Ishikawa (cell line): ENCODE measurements around the gene NOS2.

ENCODE experiments used
- CEBPB ChIP-seq: IDR thresholded peaks from 2 replicates; pipeline ENCODE4 v1.6.1; 2012
- CREB1 ChIP-seq: IDR thresholded peaks from 2 replicates; pipeline ENCODE4 v1.6.1; 2012; ENCODE audit warnings: low read depth
- EGR1 ChIP-seq: IDR thresholded peaks from 2 replicates; pipeline ENCODE4 v1.6.1; 2012
- EP300 ChIP-seq: IDR thresholded peaks from 2 replicates; pipeline ENCODE4 v1.6.1; 2012; ENCODE audit warnings: borderline replicate concordance
- FOXM1 ChIP-seq: IDR thresholded peaks from 2 replicates; pipeline ENCODE4 v1.6.1; 2012; ENCODE audit warnings: low read depth, borderline replicate concordance
- MAX ChIP-seq: IDR thresholded peaks from 2 replicates; pipeline ENCODE4 v1.6.1; 2012
- NFIC ChIP-seq: IDR thresholded peaks from 2 replicates; pipeline ENCODE4 v1.6.1; 2012
- RAD21 ChIP-seq: IDR thresholded peaks from 2 replicates; pipeline ENCODE4 v1.6.1; 2012; ENCODE audit warnings: low read depth
- TAF1 ChIP-seq: IDR thresholded peaks from 2 replicates; pipeline ENCODE4 v1.6.1; 2012; ENCODE audit warnings: low read depth, mild to moderate bottlenecking
- TCF12 ChIP-seq: IDR thresholded peaks from 2 replicates; pipeline ENCODE4 v1.6.1; 2012; ENCODE audit warnings: low read depth
- TEAD4 ChIP-seq: IDR thresholded peaks from 2 replicates; pipeline ENCODE4 v1.6.1; 2012
- USF1 ChIP-seq: IDR thresholded peaks from 2 replicates; pipeline ENCODE4 v1.6.1; 2012
- YY1 ChIP-seq: IDR thresholded peaks from 2 replicates; pipeline ENCODE4 v1.6.1; 2012; ENCODE audit warnings: low read depth
- ZBTB7A ChIP-seq: IDR thresholded peaks from 2 replicates; pipeline ENCODE4 v1.6.1; 2012; ENCODE audit warnings: low read depth
- TF ChIP-seq, protein P1 (sequence below): IDR thresholded peaks from 2 replicates; pipeline ENCODE4 v1.6.1; 2012; ENCODE audit warnings: low read depth, mild to moderate bottlenecking

The NOS2 gene

GRCh38 chr17:27805520-27806146 is 5.3 kb upstream of the NOS2 start:
- TF ChIP-seq EGR1 (no peak), RAD21 (peak; percentile 90), TEAD4 (peak; percentile 79), FOXM1 (no peak)

DNA sequence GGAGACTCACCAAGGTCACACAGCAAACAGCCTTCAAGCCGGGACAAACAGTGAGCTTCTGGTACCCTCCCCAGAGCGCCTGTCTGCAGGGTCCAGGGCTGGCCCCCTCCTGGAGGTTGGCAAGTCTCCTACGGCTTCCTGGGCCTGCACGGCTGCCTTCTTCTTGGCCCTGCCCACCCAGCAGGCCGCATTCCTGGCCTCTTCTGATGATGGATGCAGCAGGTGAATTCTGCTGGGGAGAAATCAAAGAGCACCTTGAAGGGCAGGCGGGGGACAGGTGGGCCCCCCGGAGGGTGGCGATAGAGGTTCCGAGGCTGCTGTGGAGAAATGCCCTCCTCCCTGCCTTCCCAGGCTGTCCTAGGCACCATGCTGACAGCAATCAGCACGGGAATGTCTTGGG is 3.8 kb upstream of the NOS2 start:
- TF ChIP-seq CREB1 (no peak), USF1 (no peak), RAD21 (no peak), TCF12 (no peak), TAF1 (no peak), CEBPB (no peak), YY1 (no peak), NFIC (no peak), ZBTB7A (no peak)

DNA sequence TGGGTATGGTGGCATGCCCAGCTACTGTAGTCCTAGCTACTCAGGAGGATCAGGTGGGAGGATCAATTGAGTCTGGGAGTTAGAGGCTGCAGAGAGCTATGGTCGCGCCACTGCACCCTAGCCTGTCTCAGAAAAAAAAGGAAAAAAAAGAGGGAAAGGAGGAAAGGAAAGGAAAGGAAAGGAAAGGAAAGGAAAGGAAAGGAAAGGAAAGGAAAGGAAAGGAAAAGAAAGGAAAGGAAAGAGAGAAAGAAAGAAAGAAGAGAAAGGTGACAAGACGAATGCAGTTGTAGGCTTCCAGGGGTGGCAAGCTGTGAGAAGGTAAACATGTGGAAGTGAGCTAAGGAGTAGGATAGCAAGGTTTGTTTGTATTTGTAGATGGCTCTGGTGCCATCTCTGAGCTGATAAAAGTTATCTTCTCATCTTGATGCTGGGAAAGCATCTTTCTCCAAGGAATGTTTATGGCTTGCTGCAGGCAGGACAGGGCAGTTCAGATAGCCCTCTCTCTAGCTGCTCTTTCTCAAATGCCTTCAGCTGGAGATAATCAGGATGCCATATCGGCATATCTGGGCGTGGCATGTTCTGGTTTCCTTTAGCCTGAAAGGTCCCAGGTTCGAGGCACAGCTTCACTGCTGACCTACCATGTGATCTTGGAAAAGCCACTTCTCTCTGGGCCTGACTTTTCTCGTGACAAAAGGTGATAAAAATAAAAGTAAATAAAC is 2.8 kb upstream of the NOS2 start:
- TF ChIP-seq USF1 (no peak), CEBPB (no peak), TAF1 (no peak), FOXM1 (no peak), TEAD4 (no peak), EP300 (no peak)
- TF ChIP-seq, protein P1, sequence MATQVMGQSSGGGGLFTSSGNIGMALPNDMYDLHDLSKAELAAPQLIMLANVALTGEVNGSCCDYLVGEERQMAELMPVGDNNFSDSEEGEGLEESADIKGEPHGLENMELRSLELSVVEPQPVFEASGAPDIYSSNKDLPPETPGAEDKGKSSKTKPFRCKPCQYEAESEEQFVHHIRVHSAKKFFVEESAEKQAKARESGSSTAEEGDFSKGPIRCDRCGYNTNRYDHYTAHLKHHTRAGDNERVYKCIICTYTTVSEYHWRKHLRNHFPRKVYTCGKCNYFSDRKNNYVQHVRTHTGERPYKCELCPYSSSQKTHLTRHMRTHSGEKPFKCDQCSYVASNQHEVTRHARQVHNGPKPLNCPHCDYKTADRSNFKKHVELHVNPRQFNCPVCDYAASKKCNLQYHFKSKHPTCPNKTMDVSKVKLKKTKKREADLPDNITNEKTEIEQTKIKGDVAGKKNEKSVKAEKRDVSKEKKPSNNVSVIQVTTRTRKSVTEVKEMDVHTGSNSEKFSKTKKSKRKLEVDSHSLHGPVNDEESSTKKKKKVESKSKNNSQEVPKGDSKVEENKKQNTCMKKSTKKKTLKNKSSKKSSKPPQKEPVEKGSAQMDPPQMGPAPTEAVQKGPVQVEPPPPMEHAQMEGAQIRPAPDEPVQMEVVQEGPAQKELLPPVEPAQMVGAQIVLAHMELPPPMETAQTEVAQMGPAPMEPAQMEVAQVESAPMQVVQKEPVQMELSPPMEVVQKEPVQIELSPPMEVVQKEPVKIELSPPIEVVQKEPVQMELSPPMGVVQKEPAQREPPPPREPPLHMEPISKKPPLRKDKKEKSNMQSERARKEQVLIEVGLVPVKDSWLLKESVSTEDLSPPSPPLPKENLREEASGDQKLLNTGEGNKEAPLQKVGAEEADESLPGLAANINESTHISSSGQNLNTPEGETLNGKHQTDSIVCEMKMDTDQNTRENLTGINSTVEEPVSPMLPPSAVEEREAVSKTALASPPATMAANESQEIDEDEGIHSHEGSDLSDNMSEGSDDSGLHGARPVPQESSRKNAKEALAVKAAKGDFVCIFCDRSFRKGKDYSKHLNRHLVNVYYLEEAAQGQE, result no peak

GRCh38 chr17:27802033-27802432 is 1.7 kb upstream of the NOS2 start:
- TF ChIP-seq FOXM1, result no peak
- TF ChIP-seq EP300, result no peak
- TF ChIP-seq TAF1, result no peak
- TF ChIP-seq ZBTB7A, result no peak
- no peak for TF ChIP-seq RAD21
- no peak for TF ChIP-seq YY1
- TF ChIP-seq CEBPB, result no peak
- no peak for TF ChIP-seq USF1
- no peak for TF ChIP-seq EGR1
- no peak for TF ChIP-seq MAX
- TF ChIP-seq TCF12, result no peak
- TF ChIP-seq, protein P1, result no peak
- no peak for TF ChIP-seq TEAD4

GRCh38 chr17:27798376-27798775 is 2.0 kb downstream of the NOS2 start:
- peak; percentile 43 for TF ChIP-seq TEAD4
- TF ChIP-seq, protein P1, result no peak
